Neuronal stem cell (in vitro differentiated cells): ENCODE results near the gene IDUA.

Experiments
- DNase-seq: peaks from one replicate; pipeline ENCODE4 v3.0.0-alpha.2; 2013; ENCODE audit warnings: low spot score
- H2AFZ ChIP-seq: one replicate; pipeline ENCODE4 v1.6.1; 2013; ENCODE audit warnings: mild to moderate bottlenecking, low read length, inconsistent platforms
- H2AK5ac ChIP-seq: 2 replicates; pipeline ENCODE4 v1.6.1; 2013; ENCODE audit warnings: low read depth, mild to moderate bottlenecking, inconsistent platforms, low read length, moderate library complexity, mixed read lengths
- H2BK120ac ChIP-seq: 2 replicates; pipeline ENCODE4 v1.6.1; 2013; ENCODE audit warnings: low read depth, mild to moderate bottlenecking, inconsistent platforms, low read length, moderate library complexity, mixed read lengths
- H2BK12ac ChIP-seq: one replicate; pipeline ENCODE4 v1.6.1; 2013; ENCODE audit warnings: low read length, inconsistent platforms
- H2BK15ac ChIP-seq: 2 replicates; pipeline ENCODE4 v1.6.1; 2013; ENCODE audit warnings: mild to moderate bottlenecking, low read length, inconsistent platforms, mixed read lengths
- H2BK5ac ChIP-seq: one replicate; pipeline ENCODE4 v1.6.1; 2013; ENCODE audit warnings: inconsistent platforms, mild to moderate bottlenecking, low read length, moderate library complexity
- H3K14ac ChIP-seq: one replicate; pipeline ENCODE4 v1.6.1; 2013; ENCODE audit warnings: low read length, inconsistent platforms
- H3K18ac ChIP-seq: 2 replicates; pipeline ENCODE4 v1.6.1; 2013; ENCODE audit warnings: low read length, inconsistent platforms
- H3K23ac ChIP-seq: 2 replicates; pipeline ENCODE4 v1.6.1; 2013; ENCODE audit warnings: low read depth, mild to moderate bottlenecking, mixed read lengths, low read length, inconsistent platforms; ENCODE audit not compliant: poor library complexity
- H3K27ac ChIP-seq: replicated peaks from 3 replicates; pipeline ENCODE4 v1.5.1; 2013; ENCODE audit warnings: low read length, inconsistent platforms
- H3K27me3 ChIP-seq, 3 experiments: 2 replicates each; pipeline ENCODE4 v1.6.1; 2013; ENCODE audit warnings: low read length in 3 of 3, mild to moderate bottlenecking in 2 of 3, inconsistent platforms in 1 of 3, low read depth in 1 of 3, mixed read lengths in 1 of 3, moderate library complexity in 1 of 3; ENCODE audit not compliant: control insufficient read depth in 3 of 3, insufficient read depth in 3 of 3
- H3K36me3 ChIP-seq, 2 donors: replicated peaks in 1 of 2; 2 replicates each; pipeline ENCODE4 v1.6.1; 2013; ENCODE audit warnings: low read length in 2 of 2; ENCODE audit not compliant: control insufficient read depth in 2 of 2, insufficient read depth in 2 of 2
- H3K4ac ChIP-seq: 2 replicates; pipeline ENCODE4 v1.6.1; 2013; ENCODE audit warnings: inconsistent platforms, mild to moderate bottlenecking, low read length, moderate library complexity
- H3K4me1 ChIP-seq, 2 donors: 1 replicate in 1 of 2; 2 replicates in 1 of 2; pipeline ENCODE4 v1.6.1; 2013; ENCODE audit warnings: low read length in 2 of 2, low read depth in 1 of 2; ENCODE audit not compliant: control insufficient read depth in 2 of 2, insufficient read depth in 1 of 2
- H3K4me2 ChIP-seq: one replicate; pipeline ENCODE4 v1.6.1; 2013; ENCODE audit warnings: mild to moderate bottlenecking, low read length, inconsistent platforms; ENCODE audit not compliant: insufficient read depth, poor library complexity, severe bottlenecking
- H3K4me3 ChIP-seq, 2 donors: 2 replicates each; pipeline ENCODE4 v1.5.1; 2013; ENCODE audit warnings: low read length in 2 of 2, mild to moderate bottlenecking in 2 of 2, inconsistent platforms in 1 of 2, moderate library complexity in 1 of 2
- H3K79me1 ChIP-seq: one replicate; pipeline ENCODE4 v1.6.1; 2013; ENCODE audit warnings: low read depth, mild to moderate bottlenecking, inconsistent platforms, low read length, moderate library complexity
- H3K9ac ChIP-seq: one replicate; pipeline ENCODE4 v1.6.1; 2013; ENCODE audit warnings: mild to moderate bottlenecking, low read depth, low read length, inconsistent platforms; ENCODE audit not compliant: poor library complexity
- H3K9me3 ChIP-seq, 2 donors: replicated peaks in 1 of 2; 2 replicates each; pipeline versions ENCODE3 to v1.6.1; 2013; ENCODE audit warnings: low read length in 2 of 2, mild to moderate bottlenecking in 2 of 2, inconsistent platforms in 1 of 2, low read depth in 1 of 2, mixed read lengths in 1 of 2, moderate library complexity in 1 of 2; ENCODE audit not compliant: control insufficient read depth in 2 of 2, insufficient read depth in 1 of 2
- H4K8ac ChIP-seq: one replicate; pipeline ENCODE4 v1.6.1; 2013; ENCODE audit warnings: low read depth, mild to moderate bottlenecking, inconsistent platforms, low read length, moderate library complexity
- H4K91ac ChIP-seq: one replicate; pipeline ENCODE4 v1.6.1; 2013; ENCODE audit warnings: low read length, low read depth, mild to moderate bottlenecking, inconsistent platforms; ENCODE audit not compliant: poor library complexity
- WGBS, 2 donors: extraction: QIAGEN DNeasy Blood & Tissue Kit; methylation state at CpG; one replicate each; pipeline ENCODE4 v1.1.7; 2013; ENCODE audit warnings: missing lambda C conversion rate in 2 of 2, mixed read lengths in 1 of 2; ENCODE audit not compliant: insufficient read length in 2 of 2, insufficient replicate concordance in 1 of 2; ENCODE audit errors: extremely low coverage in 2 of 2; 5-methylcytosine and 5-hydroxymethylcytosine counted together

Gene IDUA

GRCh38 chr4:1047106-1047975, 60.5 kb downstream of the IDUA start:
- H3K27ac ChIP-seq, result peak overlapping the region; percentile 52
- H3K14ac ChIP-seq, result peak overlapping the region; percentile 8
- H3K4ac ChIP-seq, result peak overlapping the region; percentile 80

GRCh38 chr4:1047976-1048772, 61.3 kb downstream of the IDUA start:
- H3K4me3 ChIP-seq, result no peak overlapping the region
- H2AK5ac ChIP-seq, result peak overlapping the region; percentile 98
- peaks cover 4 to 5% of the 10 kb centered on the region in 2 donors for H3K9me3 ChIP-seq
- H3K4me1 ChIP-seq, result peaks cover 14 to 29% of the 10 kb centered on the region in 2 donors
- H3K27ac ChIP-seq, result no peak overlapping the region
- peak overlapping the region; percentile 30 for H3K9ac ChIP-seq
- no peak overlapping the region for H3K4me2 ChIP-seq
- H2BK5ac ChIP-seq, result peak overlapping the region; percentile 91
- H4K91ac ChIP-seq, result peak overlapping the region; percentile 14
- peak overlapping the region; percentile 85 for H2BK12ac ChIP-seq
- no peaks in the 10 kb centered on the region for H3K36me3 ChIP-seq
- no CpG with 5 or more reads among the region's 34 CpGs for WGBS, 2 donors
- H3K27me3 ChIP-seq, result peaks cover 0 to 24% (median 6%) of the 10 kb centered on the region in 3 experiments
- no peak overlapping the region for H4K8ac ChIP-seq
- DNase-seq, result no peak
- no peak overlapping the region for H3K14ac ChIP-seq
- H2BK15ac ChIP-seq, result peak overlapping the region; percentile 99
- H2BK120ac ChIP-seq, result no peak overlapping the region
- H3K18ac ChIP-seq, result peak overlapping the region; percentile 54
- no peak overlapping the region for H3K4ac ChIP-seq
- H2AFZ ChIP-seq, result no peak overlapping the region
- no peaks in the 10 kb centered on the region for H3K79me1 ChIP-seq
- peak overlapping the region; percentile 29 for H3K23ac ChIP-seq

More at GRCh38 chr4:1047106-1047975, 60.5 kb downstream of the IDUA start:
- no CpG with 5 or more reads among the region's 41 CpGs for WGBS, 2 donors
- Histone ChIP-seq H2BK120ac (peak overlapping the region; percentile 75), H2AK5ac (peak overlapping the region; percentile 98), H3K4me1 (peaks cover 17 to 34% of the 10 kb centered on the region in 2 donors), H2BK12ac (peak overlapping the region; percentile 66), H3K9me3 (peaks cover 4 to 5% of the 10 kb centered on the region in 2 donors), H3K36me3 (no peaks in the 10 kb centered on the region), H3K9ac (peak overlapping the region; percentile 32), H3K4me2 (no peak overlapping the region), H3K18ac (peak overlapping the region; percentile 91), H2AFZ (no peak overlapping the region), H3K23ac (peak overlapping the region; percentile 49), H4K8ac (no peak overlapping the region), H3K4me3 (peak overlapping the region in 1 of 2 donors; percentile 32), H2BK5ac (peak overlapping the region; percentile 91), H3K27me3 (peaks cover 0 to 16% (median 3%) of the 10 kb centered on the region in 3 experiments), H4K91ac (peak overlapping the region; percentile 98), H3K79me1 (peaks cover 2% of the 10 kb centered on the region), H2BK15ac (peak overlapping the region; percentile 99)
- DNase-seq, result no peak

GRCh38 chr4:1048773-1049590, 62.1 kb downstream of the IDUA start:
- Histone ChIP-seq H3K23ac (peak overlapping the region; percentile 70), H3K4ac (no peak overlapping the region), H2AK5ac (peak overlapping the region; percentile 98), H4K8ac (peak overlapping the region; percentile 66), H3K36me3 (no peaks in the 10 kb centered on the region), H2BK120ac (no peak overlapping the region), H3K4me3 (no peak overlapping the region), H3K27ac (no peak overlapping the region), H3K27me3 (peaks cover 0 to 32% (median 10%) of the 10 kb centered on the region in 3 experiments), H3K18ac (peak overlapping the region; percentile 48), H2BK5ac (peak overlapping the region; percentile 11), H4K91ac (peak overlapping the region; percentile 14), H3K9me3 (peaks cover 4 to 5% of the 10 kb centered on the region in 2 donors), H3K14ac (peak overlapping the region; percentile 66), H2BK15ac (peak overlapping the region; percentile 73), H2AFZ (no peak overlapping the region), H3K9ac (peak overlapping the region; percentile 50), H3K4me2 (no peak overlapping the region), H2BK12ac (peak overlapping the region; percentile 85), H3K4me1 (peaks cover 6 to 23% of the 10 kb centered on the region in 2 donors), H3K79me1 (no peaks in the 10 kb centered on the region)
- DNase-seq, result no peak
- no CpG with 5 or more reads among the region's 16 CpGs for WGBS, 2 donors
